HG03064 (cell line): ENCODE results near the gene CHMP5.
A peak's percentile ranks its signal among the peaks of the same experiment; 100 is the strongest.

Experiments
- ATAC-seq: cut with Tn5 transposase; IDR thresholded peaks from one replicate; pipeline ENCODE4 v1.9.1; 2021; ENCODE audit warnings: low read depth; ENCODE audit not compliant: unreplicated experiment

The CHMP5 gene

DNA sequence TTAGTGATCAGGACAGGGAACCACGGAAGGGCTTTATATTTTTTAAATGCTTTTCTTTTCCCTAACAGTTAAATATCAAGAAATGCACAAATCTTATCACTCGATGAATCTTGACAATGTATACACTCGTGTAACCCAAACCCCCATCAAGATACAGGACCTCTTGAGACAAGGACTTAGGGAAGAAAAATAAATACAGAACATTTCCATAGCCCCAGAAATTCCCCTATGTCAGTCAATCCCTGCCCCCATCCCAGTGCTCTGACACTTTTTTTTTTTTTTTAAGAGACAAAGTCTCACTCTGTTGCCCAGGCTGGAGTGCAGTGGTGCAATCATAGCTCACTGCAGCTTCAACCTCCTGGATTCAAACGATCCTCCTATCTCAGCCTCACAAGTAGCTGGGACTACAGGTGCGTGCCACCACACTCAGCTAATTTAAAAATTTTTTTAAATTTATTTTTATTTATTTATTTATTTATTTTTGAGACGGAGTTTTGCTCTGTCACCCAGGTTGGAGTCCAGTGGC is 22.2 kb upstream of the CHMP5 start:
- ATAC-seq: no peak

GRCh38 chr9:33244137-33244784 is 20.6 kb upstream of the CHMP5 start:
- ATAC-seq: no peak

- ATAC-seq: no peak
Measured at GRCh38 chr9:33245341-33245740, 19.5 kb upstream of the CHMP5 start.

GRCh38 chr9:33246269-33246860 is 18.5 kb upstream of the CHMP5 start:
- no peak for ATAC-seq

GRCh38 chr9:33248606-33249005 is 16.2 kb upstream of the CHMP5 start:
- ATAC-seq: no peak

GRCh38 chr9:33249087-33249658 is 15.7 kb upstream of the CHMP5 start:
- ATAC-seq: peak; percentile 65

GRCh38 chr9:33249983-33250382 is 14.9 kb upstream of the CHMP5 start:
- ATAC-seq: no peak

- ATAC-seq: no peak
Measured at GRCh38 chr9:33250458-33250995, 14.3 kb upstream of the CHMP5 start.

GRCh38 chr9:33254211-33254610 is 10.6 kb upstream of the CHMP5 start:
- no peak for ATAC-seq

DNA sequence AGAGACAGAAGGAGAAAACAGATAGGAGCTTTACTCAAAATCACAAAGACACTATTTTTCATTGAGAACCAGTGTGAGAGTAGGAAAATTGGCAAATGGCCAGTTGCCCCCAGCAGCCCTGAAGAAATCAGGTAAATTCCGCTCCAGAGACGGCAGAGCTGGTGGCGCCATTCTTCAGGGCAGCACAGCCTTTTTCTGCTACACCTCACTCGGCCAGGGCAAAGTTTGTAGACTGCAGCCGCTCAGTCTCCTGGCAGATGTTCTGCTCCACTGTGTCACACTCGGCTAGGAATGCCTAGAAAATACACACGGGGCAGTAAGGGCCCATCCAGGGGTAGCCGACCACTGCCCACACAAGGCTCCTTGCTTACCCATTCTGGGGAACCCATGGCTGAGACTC is 9.8 kb upstream of the CHMP5 start:
- ATAC-seq: no peak

GRCh38 chr9:33255471-33255870 is 9.4 kb upstream of the CHMP5 start:
- no peak for ATAC-seq

GRCh38 chr9:33256236-33256635 is 8.6 kb upstream of the CHMP5 start:
- no peak for ATAC-seq

DNA sequence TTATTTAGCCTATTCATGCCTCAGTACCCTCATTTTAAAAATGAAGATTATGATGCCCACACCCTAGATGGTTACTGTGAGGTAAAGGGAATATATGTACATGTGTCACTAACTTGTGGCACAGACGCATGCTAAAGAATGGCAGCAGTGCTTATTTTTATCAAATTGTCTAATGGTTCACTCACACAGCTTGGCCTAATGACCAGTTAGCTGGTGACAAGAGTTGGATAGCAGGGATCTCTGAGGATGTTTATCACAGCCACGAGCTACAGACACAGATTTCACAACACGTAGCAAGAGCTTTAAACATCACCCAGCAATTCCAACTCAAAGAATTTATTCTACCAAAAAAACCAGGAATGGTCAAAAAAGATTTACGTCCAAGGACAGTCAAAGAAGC is 7.6 kb upstream of the CHMP5 start:
- ATAC-seq: no peak

DNA sequence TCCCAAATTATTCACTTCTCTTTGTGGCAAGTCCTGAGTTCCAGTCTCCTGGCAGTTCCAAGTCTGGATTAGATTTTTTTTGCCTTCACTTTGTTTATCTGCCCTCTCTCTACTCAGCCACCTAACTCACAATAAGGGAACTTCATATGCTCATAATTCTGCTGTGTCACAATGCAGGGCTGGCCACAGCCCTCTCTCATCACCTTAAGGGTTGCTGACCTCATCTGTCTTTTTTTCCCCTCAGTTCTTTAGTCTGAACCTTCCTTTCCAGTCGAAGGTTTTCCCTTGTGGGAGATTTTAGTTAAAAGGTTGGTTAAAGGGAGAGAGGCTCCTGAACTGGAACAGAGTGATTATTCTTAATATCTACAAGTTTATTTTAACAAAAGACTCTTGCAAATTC is 4.5 kb upstream of the CHMP5 start:
- no peak for ATAC-seq

DNA sequence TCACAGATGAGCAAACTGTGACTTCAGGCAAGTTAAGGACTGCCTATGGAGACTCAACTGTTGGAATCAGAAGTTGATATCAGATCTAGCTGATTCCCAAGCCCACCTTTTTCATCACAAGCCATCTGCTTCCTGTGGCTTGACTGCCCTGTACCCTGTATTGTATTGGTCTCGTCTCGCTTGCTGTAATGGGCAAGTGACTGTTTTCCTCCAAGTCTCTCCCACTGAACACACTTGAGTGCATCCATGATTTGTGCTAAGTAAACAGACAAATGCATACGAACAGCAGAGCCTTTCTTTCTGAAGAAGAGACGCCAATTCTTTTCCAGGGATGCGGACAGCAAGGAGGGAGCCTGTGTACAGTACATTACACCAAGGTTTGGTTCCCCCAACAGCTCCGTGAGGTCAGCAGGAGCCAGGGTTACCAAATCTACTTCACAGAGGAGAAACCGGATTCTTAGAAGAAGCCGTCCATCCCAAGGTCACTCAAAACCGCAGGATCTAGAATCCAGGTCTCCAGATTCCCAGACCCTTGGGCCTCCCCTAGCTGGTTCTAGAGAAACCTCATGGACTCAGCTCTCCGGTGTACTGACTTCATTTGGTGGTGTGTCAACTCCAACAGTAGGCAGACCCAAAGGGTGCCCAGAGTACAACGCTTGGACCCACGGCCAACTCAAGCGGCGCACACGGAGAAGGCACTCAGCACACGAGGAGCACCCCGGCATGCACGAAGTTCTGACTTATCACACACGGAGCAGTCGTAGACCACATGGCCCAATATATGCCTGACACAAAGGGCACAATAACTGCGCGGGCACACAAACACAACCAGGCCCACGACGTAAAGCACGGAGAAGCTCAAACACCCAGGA is 1.5 kb upstream of the CHMP5 start:
- peak; percentile 6 for ATAC-seq

- peak; percentile 37 for ATAC-seq
Measured at GRCh38 chr9:33264003-33264472, 811 bp upstream of the CHMP5 start.

DNA sequence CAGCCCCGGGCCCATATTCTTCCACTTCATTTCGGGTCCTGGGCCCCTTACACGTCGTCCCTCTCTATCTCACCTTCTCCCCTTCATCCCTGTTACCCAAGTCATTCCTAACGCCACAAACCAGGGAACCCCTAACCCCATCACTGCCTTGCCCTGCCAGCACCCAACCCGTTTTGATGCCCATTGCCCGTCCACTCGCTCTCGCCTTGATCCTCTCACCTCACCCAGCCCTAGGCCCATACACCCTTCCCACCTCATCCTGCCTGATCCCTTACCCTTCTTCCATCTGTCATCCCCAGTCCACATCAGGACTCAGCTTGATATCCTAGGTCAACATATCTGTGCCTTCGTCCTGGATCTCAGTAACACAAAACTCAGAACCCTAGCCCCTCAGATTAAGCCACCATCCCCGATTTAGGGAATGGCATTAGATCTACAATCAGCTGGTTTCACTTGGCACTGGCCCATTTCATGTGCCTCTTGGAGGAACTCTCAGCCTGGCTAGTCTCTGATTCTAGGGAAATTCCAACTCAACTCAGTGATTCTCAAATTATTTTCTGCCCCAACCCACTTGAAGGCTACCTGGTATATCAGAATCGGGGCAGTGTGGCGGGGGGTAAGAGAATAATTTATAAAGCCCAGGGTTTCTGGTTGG is 489 bp downstream of the CHMP5 start:
- no peak for ATAC-seq

DNA sequence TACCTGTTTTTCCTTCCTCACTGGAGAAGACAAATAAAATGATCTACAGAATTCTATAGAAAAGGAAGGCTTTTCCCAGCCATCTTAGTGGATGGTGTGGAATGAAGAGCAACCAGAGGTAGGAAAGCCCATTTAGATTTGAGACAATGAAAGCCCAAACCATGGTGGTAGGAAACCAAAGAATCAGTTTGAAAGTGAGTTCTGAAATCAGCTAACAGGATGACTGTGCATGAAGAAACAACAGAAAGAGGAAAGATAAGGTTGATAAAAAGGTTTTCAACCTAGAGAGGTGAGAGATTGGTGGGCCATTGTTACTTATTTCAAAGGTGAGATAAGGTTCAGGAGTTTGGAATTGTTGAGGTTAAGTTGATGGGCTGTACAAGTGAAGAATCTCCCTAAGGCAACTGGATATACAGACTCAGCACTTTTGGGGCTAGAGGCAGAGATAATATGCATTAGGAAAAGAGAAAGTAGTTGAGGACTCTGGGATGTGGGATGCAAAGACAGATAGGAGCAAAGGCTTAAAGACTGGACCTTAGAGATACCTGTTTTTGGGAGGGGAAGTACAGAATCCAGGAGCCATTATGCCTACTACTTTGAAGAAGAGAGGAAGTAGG is 2.4 kb downstream of the CHMP5 start:
- ATAC-seq: no peak

DNA sequence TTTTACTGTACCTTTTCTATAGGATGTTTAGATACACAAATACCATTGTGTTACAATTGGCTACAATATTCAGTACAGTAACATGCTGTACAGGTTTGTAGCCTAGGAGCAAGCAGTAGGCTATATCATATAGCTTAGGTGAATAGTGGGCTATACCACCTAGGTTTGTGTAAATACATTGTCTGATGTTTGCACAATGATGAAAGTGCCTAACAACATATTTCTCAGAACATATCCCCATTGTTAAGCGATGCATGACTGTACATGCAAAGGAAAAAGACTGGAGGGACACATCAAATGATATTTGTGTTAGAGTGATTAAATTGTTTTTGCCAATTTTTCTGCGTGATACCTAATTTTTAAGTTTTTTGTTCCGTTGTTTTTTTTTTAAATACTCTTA is 5.3 kb downstream of the CHMP5 start:
- no peak for ATAC-seq

- no peak for ATAC-seq
Measured at GRCh38 chr9:33272061-33272460, 7.2 kb downstream of the CHMP5 start.
